Aorta (tissue), 5 donors: ENCODE measurements around the gene GTF2H4. TPM values are rescaled to one million over a fixed set of nuclear protein-coding genes. Genes with fewer than 3 reads are reported as not detected.

Experiments used
- ATAC-seq: fragments of 200-7000 bp; cut with Tn5 transposase; one replicate; pipeline ENCODE4 v1.9.1; 2022; ENCODE audit warnings: moderate library complexity; ENCODE audit not compliant: low FRiP score
- DNase-seq, 2 donors: peaks; one replicate each; pipeline ENCODE4 v3.0.0-alpha.2; 2020
- H3K27ac ChIP-seq, 2 donors: one replicate each; pipeline ENCODE4 v1.5.1; 2013; ENCODE audit warnings: low read length in 2 of 2, mild to moderate bottlenecking in 2 of 2, moderate library complexity in 2 of 2, control low read depth in 1 of 2, inconsistent platforms in 1 of 2, low read depth in 1 of 2
- H3K27me3 ChIP-seq, 2 donors: one replicate each; pipeline ENCODE4 v1.6.1; 2013; ENCODE audit warnings: control low read depth in 1 of 2, low read length in 1 of 2, mild to moderate bottlenecking in 1 of 2, moderate library complexity in 1 of 2; ENCODE audit not compliant: insufficient read depth in 2 of 2, control insufficient read depth in 1 of 2
- H3K36me3 ChIP-seq, 2 donors: one replicate each; pipeline ENCODE4 v1.6.1; 2013; ENCODE audit warnings: control low read depth in 1 of 2, low read length in 1 of 2, mild to moderate bottlenecking in 1 of 2; ENCODE audit not compliant: insufficient read depth in 2 of 2, control insufficient read depth in 1 of 2
- H3K4me1 ChIP-seq, 2 donors: one replicate each; pipeline ENCODE4 v1.6.1; 2013; ENCODE audit warnings: low read length in 2 of 2, control low read depth in 1 of 2, mild to moderate bottlenecking in 1 of 2, moderate library complexity in 1 of 2; ENCODE audit not compliant: insufficient read depth in 2 of 2, control insufficient read depth in 1 of 2
- H3K4me3 ChIP-seq, 2 donors: one replicate each; pipeline ENCODE4 v1.5.1; 2013; ENCODE audit warnings: low read length in 2 of 2, control low read depth in 1 of 2, mild to moderate bottlenecking in 1 of 2
- H3K9me3 ChIP-seq: one replicate; pipeline ENCODE4 v1.6.1; 2013; ENCODE audit warnings: mild to moderate bottlenecking, low read length; ENCODE audit not compliant: control insufficient read depth
- WGBS, 2 donors: extraction: QIAGEN DNeasy Blood & Tissue Kit; methylation state at CpG; one replicate each; pipeline ENCODE4 v1.1.7; 2013; 5-methylcytosine and 5-hydroxymethylcytosine counted together
- intact Hi-C, 2 donors: fragments of 100-400 bp; cut with DNase I; formaldehyde crosslinking; loops; one replicate each; pipeline versions ENCODE4 v1.14.2 to v1.15.0; 2022
- polyA plus RNA-seq, 2 donors: library from polyadenylated mRNA; stranded (reverse); fragments of 200-250 nt; gene quantifications; one replicate each; pipeline ENCODE4 v1.2.3, GENCODE V29; 2013
- total RNA-seq, 2 donors: library from RNA; stranded (reverse); fragmentation: NEBNext Ultra II Directional; extraction: Animal tissue kit (Norgen Biotek cat#: 25700); gene quantifications; one replicate each; pipeline ENCODE4 v1.2.1, GENCODE V29; 2021
- donor health status: healthy with polysubstance abuse.
- donor health status: Bipolar disorder and iron deficiency.
- donor health status: DM: no; HTN: no; CAD: no.
- donor health status: DM: no; HTN: no; CAD: no.
- donor health status: DM: yes; HTN: yes; CAD: no.

Gene GTF2H4
- total and polyA plus RNA-seq, 4 donors = 3.9 to 88.2 (median 34.1) TPM

DNA sequence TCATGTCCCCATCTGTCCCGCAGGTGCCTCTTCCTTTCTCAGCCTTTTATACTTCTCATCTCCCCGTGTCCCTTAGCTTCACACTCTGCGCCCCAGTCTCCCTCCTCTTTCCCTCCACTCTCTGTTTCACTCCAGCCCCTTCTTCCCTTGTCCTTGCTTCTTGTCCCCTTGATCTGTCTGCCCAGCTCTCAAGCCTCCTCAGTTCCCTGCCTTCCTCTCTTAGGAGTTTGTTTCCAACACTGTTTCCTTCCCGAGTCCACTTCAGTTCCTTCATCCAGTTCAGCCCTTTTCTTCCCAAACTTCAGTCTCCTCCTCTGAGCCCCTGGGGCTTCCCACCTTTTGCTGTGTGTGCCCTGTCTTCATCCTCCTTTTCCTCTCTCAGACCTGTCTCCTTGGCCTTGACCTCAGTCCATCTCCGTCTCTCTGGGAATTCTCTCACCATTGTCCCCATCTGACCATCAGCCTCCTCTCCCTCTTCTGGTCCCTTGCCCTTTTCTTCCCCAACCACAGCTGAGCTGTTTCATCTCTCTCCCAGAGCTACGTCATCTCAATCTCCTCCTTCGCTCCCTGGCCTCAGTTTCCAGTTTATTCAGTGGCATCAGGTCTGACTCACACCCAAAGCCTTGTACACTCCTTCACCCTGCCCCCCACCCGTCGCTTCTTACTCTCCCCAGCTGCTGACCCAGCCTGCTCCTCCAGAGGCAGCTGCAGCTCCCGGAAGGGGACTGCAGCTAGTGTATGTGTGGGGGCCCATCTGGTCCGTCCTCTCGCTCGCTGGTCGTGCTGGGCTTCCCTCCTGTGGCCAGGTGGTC is 26.4 kb upstream of the GTF2H4 start:
- no peak overlapping the region for H3K4me3 ChIP-seq
- ATAC-seq (no peak), DNase-seq (no peak)
- no peaks in the 10 kb centered on the region for H3K9me3 ChIP-seq
- intact Hi-C loops = loop anchor here in 1 of 2 donors (5.0 kb wide), 1 partner anchor 199 kb away; no protein-coding TSS in a partner anchor
- no peaks in the 10 kb centered on the region for H3K36me3 ChIP-seq
- no peak overlapping the region for H3K27ac ChIP-seq
- 83 to 87% methylated on average over 14 of the region's 14 CpGs for WGBS, 2 donors
- H3K27me3 ChIP-seq = no peaks in the 10 kb centered on the region
- no peaks in the 10 kb centered on the region for H3K4me1 ChIP-seq

DNA sequence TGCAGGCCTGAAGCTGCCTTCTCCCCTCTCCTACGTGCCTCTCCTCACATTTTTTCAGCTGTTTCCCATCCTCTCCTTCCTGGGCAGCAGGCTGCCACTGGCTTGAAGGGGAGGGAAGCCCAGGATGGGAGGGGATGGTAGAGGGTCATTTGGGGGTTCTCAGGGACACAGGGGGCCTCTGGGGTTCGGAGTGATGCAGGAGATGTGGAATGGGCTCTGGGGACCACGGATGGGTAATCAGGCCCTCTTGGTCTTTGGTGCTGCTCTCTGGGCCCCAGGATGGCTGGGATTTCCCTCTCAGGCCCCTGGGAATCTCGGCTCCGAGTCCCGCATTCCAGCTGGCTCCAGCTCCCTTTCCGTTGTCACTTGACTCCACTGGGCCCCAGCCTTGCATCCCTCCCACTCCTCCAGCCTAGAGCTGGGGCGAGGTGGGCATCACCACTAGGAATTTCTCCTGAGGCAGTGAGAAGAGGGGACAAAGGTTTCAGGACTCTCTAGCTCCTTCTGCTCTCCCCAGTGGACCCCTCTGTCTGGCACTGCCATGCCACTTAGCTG is 25.7 kb upstream of the GTF2H4 start:
- Histone ChIP-seq H3K27me3 (no peaks in the 10 kb centered on the region), H3K4me1 (no peaks in the 10 kb centered on the region), H3K27ac (no peak overlapping the region), H3K4me3 (no peak overlapping the region), H3K9me3 (no peaks in the 10 kb centered on the region), H3K36me3 (no peaks in the 10 kb centered on the region)
- WGBS, 2 donors = 26 to 35% methylated on average over 8 of the region's 8 CpGs
- DNase-seq (no peak), ATAC-seq (no peak)
- intact Hi-C loops = loop anchor here in 1 of 2 donors (5.0 kb wide), 1 partner anchor 200 kb away; no protein-coding TSS in a partner anchor

GRCh38 chr6:30882759-30883684 is 25.0 kb upstream of the GTF2H4 start:
- peak overlapping the region in 1 of 2 donors; percentile 50 for H3K27ac ChIP-seq
- no peaks in the 10 kb centered on the region for H3K4me1 ChIP-seq

GRCh38 chr6:30883685-30884520 is 24.1 kb upstream of the GTF2H4 start, which contains the start of gene DDR1:
Gene DDR1 (plus strand): TSS chr6:30884519. CDS start chr6:30888730, 4,211 bp downstream.
- Histone ChIP-seq H3K4me3 (peak within 1 kb of the TSS; percentile 64 to 96), H3K27ac (peak within 1 kb of the TSS in 1 of 2 donors; percentile 50), H3K27me3 (no peaks in the 10 kb centered on the region), H3K4me1 (no peaks in the 10 kb centered on the region), H3K9me3 (no peaks in the 10 kb centered on the region), H3K36me3 (no peaks in the 10 kb centered on the region)
- DNase-seq (peak; percentile 85 to 90), ATAC-seq (peak; percentile 87)
- 12 to 22% methylated on average over 30 to 62 of the region's 62 CpGs for WGBS, 2 donors
- intact Hi-C loops = loop anchor here in 1 of 2 donors (5.0 kb wide), 1 partner anchor 202 kb away; no protein-coding TSS in a partner anchor

More at GRCh38 chr6:30882759-30883684, 25.0 kb upstream of the GTF2H4 start:
- Histone ChIP-seq H3K9me3 (no peaks in the 10 kb centered on the region), H3K36me3 (no peaks in the 10 kb centered on the region), H3K27me3 (no peaks in the 10 kb centered on the region), H3K4me3 (no peak overlapping the region)
- WGBS, 2 donors = 54 to 59% methylated on average over 15 of the region's 15 CpGs
- ATAC-seq = no peak
- DNase-seq = no peak
- intact Hi-C loops = loop anchor here in 1 of 2 donors (5.0 kb wide), 1 partner anchor 201 kb away; no protein-coding TSS in a partner anchor

GRCh38 chr6:30884521-30885480 is 23.2 kb upstream of the GTF2H4 start:
- Histone ChIP-seq H3K9me3 (no peaks in the 10 kb centered on the region), H3K27ac (peak overlapping the region in 1 of 2 donors; percentile 34), H3K4me3 (peak overlapping the region; percentile 64 to 96), H3K4me1 (no peaks in the 10 kb centered on the region), H3K27me3 (no peaks in the 10 kb centered on the region), H3K36me3 (no peaks in the 10 kb centered on the region)
- 1 to 2% methylated on average over 33 to 59 of the region's 59 CpGs for WGBS, 2 donors
- ATAC-seq (peak; percentile 44), DNase-seq (peak; percentile 72 to 81)
- intact Hi-C loops = loop anchor here in 1 of 2 donors (5.0 kb wide), 1 partner anchor 202 kb away; no protein-coding TSS in a partner anchor

- Histone ChIP-seq H3K27ac (peak overlapping the region in 1 of 2 donors; percentile 34), H3K4me1 (no peaks in the 10 kb centered on the region), H3K4me3 (no peak overlapping the region), H3K36me3 (no peaks in the 10 kb centered on the region), H3K9me3 (no peaks in the 10 kb centered on the region), H3K27me3 (no peaks in the 10 kb centered on the region)
- DNase-seq (no peak), ATAC-seq (no peak)
- 17 to 24% methylated on average over 7 of the region's 7 CpGs for WGBS, 2 donors
- intact Hi-C loops = no loop called here
Measured at GRCh38 chr6:30885481-30885998, 22.5 kb upstream of the GTF2H4 start.
